Left ventricle myocardium superior (tissue), 1 donor: ENCODE measurements around the gene TLE2. TPM values are rescaled to one million over a fixed set of nuclear protein-coding genes. Genes with fewer than 3 reads are reported as not detected.
A peak's percentile ranks its signal among the peaks of the same experiment; 100 is the strongest.
"Not testable (repeated sequence)": the region's sequence is repeated elsewhere in the genome, so short reads cannot be mapped to it uniquely, and the experiment has no call there.

Experiments used
- ATAC-seq: fragments of 200-7000 bp; cut with Tn5 transposase; one replicate; pipeline ENCODE4 v1.9.1; 2020; ENCODE audit warnings: mild to moderate bottlenecking, moderate library complexity
- DNase-seq: peaks from one replicate; pipeline ENCODE4 v3.0.0-alpha.2; 2020
- intact Hi-C: fragments of 100-400 bp; cut with micrococcal nuclease; formaldehyde crosslinking; loops from one replicate; pipeline ENCODE4 v1.11.0; 2022
- total RNA-seq: library from RNA; stranded (reverse); fragmentation: NEBNext Ultra II Directional; extraction: Animal tissue kit (Norgen Biotek cat#: 25700); gene quantifications from one replicate; pipeline ENCODE4 v1.2.1, GENCODE V29; 2021
- donor health status: DM: no; HTN: yes; CAD: no; lungs with severe emphysema.

The TLE2 gene
- total RNA-seq, 1 donor from 2014 or later: 66.5 TPM

DNA sequence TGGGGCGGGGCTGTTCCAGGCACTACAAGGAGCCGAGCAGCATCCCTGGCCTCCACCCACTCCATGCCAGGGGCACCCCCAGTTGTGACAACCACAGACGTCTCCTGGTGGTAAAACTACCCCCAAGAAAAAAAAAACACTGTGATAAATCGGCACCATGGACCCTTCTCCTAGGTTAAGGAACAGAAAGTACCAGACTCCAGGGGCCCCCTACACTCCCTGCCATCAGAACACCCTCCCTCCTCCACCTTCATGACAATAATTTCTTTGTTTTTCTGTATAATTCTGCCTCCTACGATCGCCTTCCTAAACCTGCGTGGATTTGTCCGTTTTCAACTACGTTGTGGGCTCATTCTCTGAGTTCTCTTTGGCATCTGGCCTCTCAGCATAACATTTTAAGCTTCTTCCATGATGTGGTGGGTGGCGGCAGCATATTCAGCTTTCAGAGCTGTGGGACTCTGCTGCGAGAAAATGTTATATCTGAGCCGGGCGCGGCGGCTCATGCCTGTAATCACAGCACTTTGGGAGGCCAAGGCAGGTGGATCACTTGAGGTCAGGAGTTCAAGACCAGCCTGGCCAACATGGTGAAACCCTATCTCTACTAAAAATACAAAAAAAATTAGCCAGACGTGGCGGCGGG is 8.6 kb downstream of the TLE2 start:
- intact Hi-C loops: no loop called here
- ATAC-seq (no peak), DNase-seq (no peak)

DNA sequence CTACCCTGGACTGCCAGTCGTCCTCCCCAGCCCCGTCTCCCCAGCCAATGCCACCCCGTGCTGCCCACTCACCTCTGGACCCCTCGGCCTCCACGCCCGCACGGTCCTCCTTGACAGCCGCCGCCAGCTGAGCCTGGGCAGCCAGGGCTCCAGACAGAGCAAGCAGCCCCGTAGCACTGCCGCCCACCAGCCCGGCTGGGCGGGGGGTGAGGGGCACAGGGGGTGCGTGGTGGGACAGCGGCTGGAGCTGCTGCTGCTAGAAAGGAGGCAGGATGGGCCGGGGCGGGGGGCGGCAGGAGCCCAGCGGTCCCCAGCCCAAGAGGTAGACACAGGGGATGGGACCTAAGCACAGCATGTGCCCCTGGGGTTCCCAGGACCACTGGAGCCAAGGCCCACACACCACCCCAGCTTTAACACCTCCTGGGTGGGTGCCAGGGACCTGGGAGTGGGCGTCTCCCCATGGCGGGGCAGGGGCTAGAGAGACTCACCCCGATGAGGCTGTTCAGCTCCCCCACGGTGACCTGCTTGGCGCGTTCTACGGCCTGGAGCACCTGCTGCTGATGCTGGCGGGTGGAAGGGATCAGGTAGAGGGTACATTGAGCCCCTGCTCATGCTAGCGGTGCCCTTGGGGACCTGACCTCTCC is 9.7 kb downstream of the TLE2 start:
- intact Hi-C loops: no loop called here
- ATAC-seq (no peak), DNase-seq (no peak)

DNA sequence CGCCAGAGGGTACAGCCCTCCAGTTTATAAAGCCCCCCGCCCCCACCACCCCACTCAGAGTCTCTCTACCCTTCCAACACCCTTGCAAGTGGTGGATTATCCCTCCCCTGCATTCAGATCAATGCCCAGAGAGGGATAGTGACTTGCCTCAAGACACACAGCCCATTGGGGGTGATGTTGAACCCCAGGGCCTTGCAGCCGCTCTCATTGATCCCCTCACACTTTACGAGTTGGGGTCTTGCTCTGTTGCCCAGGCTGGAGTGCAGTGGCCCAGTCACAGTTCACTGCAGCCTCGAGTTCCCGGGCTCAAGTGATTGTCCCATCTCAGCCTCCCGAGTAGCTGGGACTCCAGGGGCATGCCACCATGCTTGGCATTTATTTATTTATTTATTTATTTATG is 11.2 kb downstream of the TLE2 start:
- intact Hi-C loops: no loop called here
- no peak for DNase-seq
- ATAC-seq: no peak

DNA sequence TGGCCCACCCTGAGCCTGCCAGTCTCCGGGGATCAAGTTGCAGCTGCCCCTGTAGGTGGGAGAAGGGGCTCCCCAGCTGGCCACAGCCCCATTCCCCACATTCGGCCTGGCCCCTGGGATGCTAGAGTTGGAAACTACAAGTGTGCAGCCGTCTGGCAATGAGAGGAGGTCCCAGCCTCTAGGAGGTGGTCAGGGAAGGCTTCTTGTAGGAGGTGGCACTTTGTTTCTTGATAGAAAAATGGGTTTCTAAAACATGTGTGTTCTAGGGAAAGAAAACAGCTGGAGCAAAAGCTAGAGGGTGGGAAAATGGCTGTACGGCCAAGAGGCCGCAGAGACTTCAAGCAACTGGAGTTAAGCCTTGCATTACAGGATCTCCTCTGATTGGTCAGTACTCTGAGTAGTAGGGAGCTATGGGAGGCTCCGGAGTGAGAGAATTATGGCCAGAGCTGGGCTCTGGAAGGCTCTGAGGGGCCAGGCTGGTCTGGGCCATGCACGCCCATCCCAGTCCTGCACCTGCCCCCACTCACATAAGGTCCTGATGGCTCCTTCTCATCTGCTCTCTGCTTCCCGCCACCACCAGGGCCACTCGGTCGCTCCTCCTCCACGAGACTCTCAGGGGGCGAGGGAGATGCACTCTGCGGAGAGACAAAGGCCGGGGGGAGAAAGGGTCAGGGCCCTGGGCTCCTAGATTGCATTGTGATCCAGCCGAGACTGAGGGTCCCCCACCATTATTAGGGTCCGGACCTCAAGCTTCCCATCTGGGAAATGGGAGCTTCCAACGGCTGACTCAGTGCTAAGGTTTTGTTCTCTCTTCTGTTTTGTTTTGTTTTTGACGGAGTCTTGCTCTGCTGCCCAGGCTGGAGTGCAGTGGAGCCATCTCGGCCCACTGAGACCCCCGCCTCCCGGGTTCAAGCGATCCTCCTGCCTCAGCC is 13.7 kb downstream of the TLE2 start:
- DNase-seq (no peak), ATAC-seq (no peak)
- intact Hi-C loops: no loop called here

DNA sequence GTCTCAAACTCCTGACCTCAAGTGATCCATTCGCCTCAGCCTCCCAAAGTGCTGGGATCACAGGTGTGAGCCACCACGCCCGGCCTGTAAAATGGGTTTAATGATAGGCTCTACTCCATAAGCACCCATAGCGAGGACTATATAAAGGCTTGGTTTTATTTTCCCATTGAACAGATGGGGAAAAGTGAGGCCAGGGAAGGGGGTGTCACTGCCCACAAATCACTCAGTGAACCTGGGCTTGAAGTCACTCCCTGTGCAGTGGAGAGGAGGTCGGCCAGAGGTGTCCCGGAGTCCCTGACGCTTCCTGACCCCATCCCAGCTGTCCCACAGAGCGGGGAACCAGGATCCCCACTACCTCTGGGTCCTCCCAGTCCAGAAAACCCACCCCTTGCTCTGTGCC is 14.9 kb downstream of the TLE2 start:
- ATAC-seq: no peak
- intact Hi-C loops: no loop called here

DNA sequence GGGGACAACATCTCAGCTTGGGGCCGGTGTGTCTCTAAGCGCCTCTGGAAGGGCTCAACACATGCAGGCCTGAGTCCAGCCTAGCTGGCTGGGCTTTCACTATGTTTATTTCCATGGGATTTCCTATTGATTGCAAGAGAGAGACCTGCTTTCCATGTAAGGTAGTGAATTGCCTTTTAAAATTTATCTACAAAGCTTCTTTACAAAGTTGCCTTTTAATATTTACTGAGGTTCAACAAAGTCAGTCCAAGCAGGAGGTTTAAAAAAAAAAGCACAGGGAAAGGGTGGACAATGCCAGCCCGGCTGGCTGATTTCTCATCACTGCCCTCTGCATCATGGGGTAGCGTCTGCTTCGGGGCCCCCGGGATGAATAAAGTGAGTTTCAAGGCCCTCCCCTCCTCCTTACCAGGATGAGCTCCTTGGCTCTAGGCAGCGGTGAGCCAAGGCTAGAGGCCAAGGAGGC is 15.8 kb downstream of the TLE2 start:
- DNase-seq: no peak
- no peak for ATAC-seq
- intact Hi-C loops: no loop called here

More for the DNA sequence above, 14.9 kb downstream of the TLE2 start:
- DNase-seq: no peak

DNA sequence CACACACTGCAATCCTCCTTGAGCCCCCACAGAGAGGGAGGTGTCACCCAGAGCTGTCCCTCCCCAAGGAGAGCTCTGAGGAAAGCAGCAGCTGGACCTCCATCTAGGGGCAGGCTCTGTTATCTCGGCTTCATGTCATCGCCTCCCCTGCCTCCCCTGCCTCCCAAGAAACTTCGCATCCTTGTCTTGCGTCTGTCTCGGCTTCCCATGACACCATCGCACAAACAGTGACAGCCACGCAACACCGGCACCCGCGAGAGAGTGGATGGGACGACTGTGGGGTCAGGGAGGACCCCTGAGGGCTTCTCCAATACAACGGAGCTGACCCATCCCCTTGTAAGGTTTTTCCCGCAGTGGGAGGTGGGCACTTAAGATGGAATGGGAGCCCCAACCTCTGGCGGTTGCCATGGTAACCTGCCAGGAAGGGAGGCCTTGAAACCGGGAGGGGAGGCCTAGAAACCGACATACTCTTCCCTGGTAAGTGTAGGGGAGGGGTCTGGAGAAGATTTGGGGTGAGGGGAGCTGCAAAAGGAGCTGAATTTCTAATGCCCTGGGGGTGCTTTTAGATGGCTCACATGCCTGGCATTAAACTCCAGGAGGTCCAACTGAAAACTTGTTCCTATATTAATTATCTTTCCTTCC is 16.3 kb downstream of the TLE2 start:
- peak; percentile 18 for ATAC-seq
- no peak for DNase-seq
- intact Hi-C loops: no loop called here

DNA sequence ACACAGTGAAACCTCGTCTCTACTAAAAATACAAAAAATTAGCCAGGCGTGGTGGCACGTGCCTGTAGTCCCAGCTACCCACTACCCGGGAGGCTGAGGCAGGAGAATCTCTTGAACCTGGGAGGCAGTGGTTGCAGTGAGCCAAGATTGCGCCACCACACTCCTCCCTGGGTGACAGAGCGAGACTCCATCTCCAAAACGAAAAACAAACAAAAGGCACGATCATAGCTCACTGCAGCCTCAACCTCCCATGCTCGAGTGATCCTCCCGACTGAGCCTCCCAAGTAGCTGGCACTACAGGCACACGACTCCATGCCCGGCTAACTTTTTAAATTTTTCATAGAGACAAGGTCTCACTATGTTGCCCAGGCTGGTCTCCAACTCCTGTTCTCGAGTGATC is 17.0 kb downstream of the TLE2 start:
- intact Hi-C loops, ATAC-seq: not testable (repeated sequence)

DNA sequence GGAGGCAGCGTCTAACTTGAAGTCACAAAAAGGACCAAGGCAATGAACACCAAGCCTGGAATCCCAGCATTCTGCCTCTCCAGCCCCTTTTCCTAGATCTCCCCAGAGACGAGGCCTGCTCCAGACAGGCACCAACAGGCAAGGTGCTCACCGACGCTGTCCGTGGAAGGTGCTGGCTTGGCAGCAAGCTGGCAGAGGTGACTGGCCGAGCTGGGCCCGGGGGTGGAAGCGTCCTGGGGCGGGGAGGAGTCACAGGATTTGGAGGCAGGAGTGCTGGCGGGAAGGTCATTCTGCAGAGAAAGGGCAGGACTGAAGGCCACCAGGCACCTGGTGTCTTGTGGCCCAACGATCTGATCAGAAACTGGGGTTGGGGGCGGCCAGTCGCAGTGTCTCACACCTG is 18.2 kb downstream of the TLE2 start:
- intact Hi-C loops: no loop called here
- no peak for DNase-seq
- no peak for ATAC-seq

More for the DNA sequence above, 17.0 kb downstream of the TLE2 start:
- DNase-seq: not testable (repeated sequence)

DNA sequence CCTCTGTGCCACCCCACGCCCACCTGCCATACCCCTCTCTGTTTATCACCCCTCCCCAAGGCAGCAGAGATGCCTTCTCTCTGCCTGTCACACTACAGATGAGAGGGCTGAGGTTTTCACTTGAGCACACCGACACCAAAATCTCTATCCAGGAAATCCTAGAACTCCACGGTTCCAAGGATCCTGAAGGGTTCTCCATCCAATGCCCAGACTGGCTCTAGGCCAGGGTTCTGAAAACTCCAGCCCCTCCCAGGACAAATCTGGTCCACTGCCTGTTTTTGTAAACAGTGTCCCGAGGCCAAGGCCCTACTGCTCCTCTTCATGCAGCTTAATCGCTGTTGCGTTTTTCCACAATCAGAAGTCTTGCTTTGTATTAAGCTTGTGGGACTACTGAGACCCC is 20.1 kb downstream of the TLE2 start:
- intact Hi-C loops: no loop called here
- DNase-seq (no peak), ATAC-seq (no peak)

DNA sequence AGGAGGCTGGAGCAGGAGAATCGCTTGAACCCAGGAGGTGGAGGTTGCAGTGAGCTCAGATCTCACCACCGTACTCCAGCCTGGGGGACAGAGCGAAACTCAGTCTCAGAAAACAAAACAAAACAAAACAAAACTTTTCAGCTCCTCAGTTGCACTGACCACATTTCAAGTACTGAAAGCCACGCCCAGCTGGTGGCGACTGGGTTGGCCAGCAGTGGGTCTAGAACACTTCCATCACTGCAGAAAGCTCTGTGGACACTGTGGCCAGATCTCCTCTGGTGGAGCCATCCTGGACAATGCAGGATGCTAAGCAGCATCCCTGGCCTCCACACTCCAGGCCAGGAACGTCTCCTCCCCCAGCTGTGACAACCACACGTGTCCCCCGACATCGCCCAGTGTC is 21.1 kb downstream of the TLE2 start:
- no peak for ATAC-seq
- intact Hi-C loops: no loop called here
- DNase-seq: no peak

DNA sequence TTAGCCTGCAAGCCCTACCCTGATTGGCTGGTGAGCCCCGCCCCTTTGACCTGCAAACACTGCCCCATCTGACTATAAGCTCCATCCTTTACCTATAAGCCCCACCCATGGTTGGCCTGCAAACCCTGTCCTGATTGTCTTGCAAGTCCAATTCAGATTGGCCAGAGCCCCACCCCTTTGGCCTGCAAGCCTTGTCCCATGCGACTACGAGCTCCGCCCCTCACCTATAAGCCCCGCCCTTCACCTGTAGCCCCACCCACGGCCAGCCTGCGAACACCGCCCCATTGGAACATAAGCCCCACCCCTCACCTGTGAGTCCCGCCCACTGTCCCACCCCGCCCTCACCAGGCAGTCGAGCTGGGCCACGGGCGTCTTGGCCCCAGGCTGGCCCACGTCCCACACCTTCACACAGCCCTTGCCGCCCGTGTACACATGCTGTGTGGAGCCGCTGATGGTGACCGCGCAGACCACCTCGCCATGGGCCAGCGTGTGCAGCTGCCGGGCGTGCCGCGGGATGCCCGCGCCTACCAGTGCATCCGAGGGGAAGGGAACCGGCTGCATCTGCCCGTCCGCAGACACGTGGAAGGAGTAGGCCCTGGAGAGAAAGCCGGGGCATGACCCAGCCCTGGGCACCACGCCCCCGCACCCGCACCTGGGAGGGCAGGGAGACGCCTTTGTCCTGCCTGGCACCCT is 22.9 kb downstream of the TLE2 start:
- DNase-seq: no peak
- intact Hi-C loops: no loop called here
- peak; percentile 16 for ATAC-seq

DNA sequence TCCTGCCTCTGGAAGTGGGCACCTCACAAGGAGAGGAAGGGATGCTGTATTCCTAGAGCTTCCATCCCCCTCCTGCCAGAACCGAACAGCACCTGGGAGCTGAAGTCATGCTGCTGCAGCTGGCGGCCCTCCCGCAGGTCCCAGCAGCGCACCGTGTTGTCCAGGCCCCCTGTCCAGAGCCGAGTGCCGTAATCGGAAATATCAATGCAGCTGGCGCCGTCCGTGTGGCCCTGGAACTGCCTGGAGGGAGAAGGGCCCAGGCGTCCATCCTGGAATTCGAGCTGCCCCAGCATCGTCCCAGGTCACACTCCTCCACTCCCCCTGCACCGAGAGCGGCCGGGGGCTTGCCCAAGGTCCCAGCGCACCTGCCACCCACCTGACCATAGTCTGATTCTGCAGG is 23.7 kb downstream of the TLE2 start:
- intact Hi-C loops: no loop called here
- DNase-seq (no peak), ATAC-seq (no peak)

DNA sequence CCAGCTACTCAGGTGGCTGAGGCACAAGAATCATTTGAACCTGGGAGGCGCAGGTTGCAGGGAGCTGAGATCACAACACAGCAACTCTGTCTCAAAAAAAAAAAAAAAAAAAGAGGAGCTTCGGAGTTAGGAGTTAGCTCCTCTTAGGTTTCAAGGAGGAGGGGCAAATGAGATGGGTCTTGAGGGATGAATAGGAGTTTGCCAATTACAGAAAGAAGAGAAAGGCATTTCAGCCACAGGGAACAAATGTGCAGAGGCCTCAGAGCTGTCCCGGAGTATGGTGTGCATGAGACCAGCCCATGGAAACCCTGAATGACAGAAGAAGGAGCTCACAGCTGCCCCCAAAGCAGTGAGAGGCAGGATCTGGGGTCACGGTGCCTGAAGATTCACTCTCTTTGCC is 24.6 kb downstream of the TLE2 start:
- intact Hi-C loops: no loop called here
- no peak for ATAC-seq
- no peak for DNase-seq

DNA sequence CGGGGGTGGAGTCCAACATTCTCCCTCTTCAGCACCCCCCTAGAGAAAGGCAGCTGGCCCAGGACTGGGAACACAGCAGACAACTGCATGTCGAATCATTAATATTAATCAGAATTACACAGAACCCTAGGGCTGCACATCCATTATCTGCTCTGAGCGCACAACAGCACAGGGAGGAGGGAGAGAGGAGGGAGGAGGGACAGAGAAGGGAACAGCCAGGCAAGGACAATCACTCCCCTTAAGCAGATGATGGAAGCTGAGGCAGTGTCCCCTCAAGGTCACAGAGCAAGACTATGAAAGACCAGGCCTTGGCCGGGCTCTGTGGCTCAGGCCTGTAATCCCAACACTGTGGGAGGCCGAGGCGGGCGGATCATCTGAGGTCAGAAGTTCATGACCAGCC is 26.0 kb downstream of the TLE2 start:
- DNase-seq: no peak
- no peak for ATAC-seq
- intact Hi-C loops: no loop called here

DNA sequence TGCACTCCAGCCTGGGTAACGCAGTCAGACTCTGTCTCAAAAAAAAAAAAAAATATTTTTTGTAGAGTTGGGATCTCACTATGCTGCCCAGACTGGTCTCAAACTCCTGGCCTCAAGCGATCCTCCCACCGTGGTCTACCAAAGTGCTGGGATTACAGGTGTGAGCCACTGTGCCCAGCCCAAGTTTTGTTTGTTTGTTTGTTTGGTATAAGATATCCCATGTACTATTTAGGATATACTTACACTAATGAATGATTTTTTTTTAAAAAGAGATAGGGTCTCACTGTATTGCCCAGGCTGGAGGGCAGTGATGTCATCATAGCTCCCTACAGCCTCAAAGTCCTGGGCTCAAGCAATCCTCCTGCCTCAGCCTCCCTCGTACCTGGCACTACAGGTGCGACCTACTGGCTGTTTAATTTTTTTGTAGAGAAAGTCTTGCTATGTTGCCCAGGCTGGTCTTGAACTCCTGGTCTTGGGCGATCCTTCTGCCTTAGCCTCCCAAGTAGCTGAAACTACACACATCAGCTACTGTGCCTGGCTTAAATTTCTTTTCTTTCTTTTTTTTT is 27.8 kb downstream of the TLE2 start:
- DNase-seq (no peak), ATAC-seq (no peak)
- intact Hi-C loops: no loop called here

DNA sequence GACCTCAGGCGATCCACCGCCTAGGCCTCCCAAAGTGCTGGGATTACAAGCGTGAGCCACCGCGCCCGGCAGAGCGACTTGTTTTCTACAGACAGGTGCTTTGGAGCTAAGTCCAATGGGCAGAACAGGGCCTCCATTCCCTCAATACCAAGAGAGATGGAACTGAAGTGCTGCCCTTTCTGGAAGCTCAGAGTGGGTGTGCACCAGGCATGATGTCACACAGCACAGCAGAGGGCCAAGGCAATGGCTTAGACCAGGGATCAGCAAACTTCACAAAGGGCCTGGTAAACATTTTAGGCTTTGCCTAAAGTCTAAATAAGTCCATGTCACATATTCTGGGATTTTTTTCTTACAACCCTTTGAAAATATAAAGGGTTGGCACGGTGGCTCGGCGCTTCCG is 30.4 kb downstream of the TLE2 start:
- DNase-seq (no peak), ATAC-seq (no peak)
- intact Hi-C loops: no loop called here

DNA sequence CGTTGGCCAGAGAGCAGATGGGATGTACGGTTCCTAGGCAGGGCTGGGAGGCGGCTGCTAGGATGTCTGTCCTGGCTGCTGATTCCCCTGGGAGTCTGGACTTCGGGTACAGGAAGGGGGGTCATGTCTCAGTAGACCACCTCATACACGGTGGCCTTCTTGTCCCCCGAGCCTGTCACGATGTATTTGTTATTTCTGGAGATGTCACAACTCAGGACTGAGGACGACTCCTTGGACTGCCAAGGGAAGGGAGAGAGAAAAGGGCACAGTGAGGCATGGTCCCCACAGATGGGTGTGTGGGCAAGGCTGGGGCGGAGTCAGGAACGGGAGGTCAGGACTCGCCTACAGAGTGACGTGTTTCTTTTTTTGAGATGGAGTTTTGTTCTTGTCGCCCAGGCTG is 31.4 kb downstream of the TLE2 start:
- intact Hi-C loops: no loop called here
- ATAC-seq (no peak), DNase-seq (no peak)

DNA sequence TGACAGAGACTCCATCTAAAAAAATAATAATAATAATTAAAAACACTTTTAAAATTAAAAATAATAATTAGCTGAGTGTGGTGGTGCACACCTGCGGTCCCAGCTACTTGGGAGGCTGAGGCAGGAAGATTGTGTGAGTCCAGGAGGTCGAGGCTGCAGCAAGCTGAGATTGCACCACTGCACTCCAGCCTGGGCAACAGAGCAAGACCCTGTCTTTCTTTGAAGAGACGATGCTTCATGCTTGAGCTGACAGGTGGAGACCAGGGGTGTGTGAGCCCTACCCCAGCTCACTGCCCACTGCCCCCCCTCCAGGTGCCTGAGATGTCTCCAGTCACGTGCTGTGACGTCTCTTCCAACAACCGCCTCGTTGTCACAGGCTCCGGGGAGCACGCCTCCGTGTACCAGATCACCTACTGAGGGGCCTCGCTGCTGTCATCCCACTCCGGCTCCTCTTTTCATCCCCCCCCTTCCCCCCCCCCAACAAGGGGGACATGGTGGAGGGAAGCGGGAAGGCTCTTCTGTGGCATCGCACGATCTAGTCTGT is 34.4 kb downstream of the TLE2 start:
- intact Hi-C loops: no loop called here
- DNase-seq (no peak), ATAC-seq (no peak)
